ENCODE data around the gene KRT13.

The KRT13 gene

DNA sequence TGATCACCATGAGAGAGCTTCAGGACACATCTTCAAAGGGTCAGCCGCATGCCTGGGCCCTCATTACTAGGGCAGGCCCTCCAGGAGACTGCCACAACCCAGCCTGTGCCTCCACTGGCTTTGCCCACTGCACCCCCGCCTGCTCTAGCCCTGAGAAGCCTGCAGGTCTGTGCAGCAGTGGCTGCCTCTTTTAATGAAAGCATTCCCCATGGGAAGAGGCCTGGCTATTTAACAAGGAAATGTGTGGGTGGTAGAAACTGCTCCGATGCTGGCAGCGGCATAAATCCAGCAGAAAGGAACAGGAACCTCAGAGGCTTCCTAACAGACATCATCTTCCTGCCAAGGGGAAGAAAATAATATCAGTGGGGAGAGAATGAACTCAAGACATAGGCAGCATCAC lies 37.9 kb downstream of the KRT13 start:
- H3K4me3 ChIP-seq (ENCODE audit: low read depth, low read length) = no peak overlapping the region
- TF ChIP-seq, protein P1, sequence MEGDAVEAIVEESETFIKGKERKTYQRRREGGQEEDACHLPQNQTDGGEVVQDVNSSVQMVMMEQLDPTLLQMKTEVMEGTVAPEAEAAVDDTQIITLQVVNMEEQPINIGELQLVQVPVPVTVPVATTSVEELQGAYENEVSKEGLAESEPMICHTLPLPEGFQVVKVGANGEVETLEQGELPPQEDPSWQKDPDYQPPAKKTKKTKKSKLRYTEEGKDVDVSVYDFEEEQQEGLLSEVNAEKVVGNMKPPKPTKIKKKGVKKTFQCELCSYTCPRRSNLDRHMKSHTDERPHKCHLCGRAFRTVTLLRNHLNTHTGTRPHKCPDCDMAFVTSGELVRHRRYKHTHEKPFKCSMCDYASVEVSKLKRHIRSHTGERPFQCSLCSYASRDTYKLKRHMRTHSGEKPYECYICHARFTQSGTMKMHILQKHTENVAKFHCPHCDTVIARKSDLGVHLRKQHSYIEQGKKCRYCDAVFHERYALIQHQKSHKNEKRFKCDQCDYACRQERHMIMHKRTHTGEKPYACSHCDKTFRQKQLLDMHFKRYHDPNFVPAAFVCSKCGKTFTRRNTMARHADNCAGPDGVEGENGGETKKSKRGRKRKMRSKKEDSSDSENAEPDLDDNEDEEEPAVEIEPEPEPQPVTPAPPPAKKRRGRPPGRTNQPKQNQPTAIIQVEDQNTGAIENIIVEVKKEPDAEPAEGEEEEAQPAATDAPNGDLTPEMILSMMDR (IDR thresholded peaks at IDR 0.05; ENCODE audit: borderline replicate concordance, insufficient read depth, low read depth, low read length) = no peak

DNA sequence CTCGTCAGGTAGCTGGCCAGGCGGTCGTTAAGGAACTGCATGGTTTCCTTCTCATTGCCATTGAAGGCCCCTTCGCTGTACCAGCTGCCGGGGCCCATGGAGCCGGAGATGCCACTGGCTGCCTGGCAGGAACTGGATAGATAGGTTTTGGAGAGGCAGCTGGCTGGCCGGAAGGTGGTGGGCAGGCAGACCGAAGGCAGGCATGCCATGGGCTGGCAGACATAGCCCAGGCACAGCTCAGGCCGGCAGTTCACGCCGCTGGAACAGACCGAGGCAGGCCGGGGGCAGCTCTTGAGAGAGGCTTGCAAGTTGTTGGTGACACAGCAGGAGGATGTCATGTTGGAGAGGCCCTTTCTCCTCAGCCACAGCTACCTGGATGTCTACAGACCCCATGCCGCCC lies 38.4 kb downstream of the KRT13 start, which contains the start of gene KRT32:
Gene KRT32, minus strand, starts transcription at position 399 of the 400 bp plus-strand sequence. Its CDS starts 61 bp downstream, at position 338.
- TF ChIP-seq, protein P1 (IDR thresholded peaks at IDR 0.05; ENCODE audit: borderline replicate concordance, insufficient read depth, low read depth, low read length) = no peak
- no peak within 1 kb of the TSS for H3K4me3 ChIP-seq (ENCODE audit: low read depth, low read length)

DNA sequence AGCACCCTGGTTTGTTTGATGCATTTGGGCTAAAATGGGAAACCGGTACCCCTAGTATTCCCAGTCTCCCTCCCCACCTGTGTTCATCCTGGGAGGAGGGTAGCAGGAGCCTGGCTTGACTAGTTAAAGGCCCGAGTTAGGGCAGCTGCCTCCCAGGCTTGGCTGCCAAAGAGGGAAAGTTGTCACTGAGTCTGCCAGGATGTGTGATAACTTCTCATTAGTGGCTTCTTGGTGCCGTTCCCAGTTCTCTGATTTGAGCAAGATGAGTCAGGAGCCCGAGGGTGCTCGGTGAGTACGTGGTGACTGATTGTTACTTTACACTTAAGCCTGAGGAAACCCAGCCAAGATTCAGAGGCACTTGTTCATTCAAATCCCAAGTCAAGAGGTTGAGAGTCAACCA lies 40.7 kb downstream of the KRT13 start:
- TF ChIP-seq, protein P1 (IDR thresholded peaks at IDR 0.05; ENCODE audit: borderline replicate concordance, insufficient read depth, low read depth, low read length) = no peak
- H3K4me3 ChIP-seq (ENCODE audit: low read depth, low read length) = no peak overlapping the region

DNA sequence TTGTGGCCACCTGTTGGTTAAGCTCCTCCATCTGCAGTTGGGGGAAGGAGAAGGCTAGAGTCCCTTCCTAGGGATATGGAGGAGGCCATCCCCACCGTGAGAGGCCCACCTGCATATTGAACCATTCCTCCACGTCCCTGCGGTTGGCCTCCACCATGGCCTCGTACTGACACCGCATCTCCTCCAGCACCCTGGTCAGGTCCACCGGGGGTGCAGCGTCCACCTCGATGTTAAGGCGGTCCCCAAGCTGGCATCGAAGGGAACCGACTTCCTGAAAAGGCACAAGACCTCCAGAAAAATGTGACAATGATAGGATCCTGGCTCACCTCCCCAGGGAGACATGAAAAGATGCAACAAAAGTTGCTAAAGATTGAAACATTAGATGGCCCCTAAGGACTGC lies 41.2 kb downstream of the KRT13 start:
- no peak overlapping the region for H3K4me3 ChIP-seq (ENCODE audit: low read depth, low read length)
- TF ChIP-seq, protein P1 (IDR thresholded peaks at IDR 0.05; ENCODE audit: borderline replicate concordance, insufficient read depth, low read depth, low read length) = no peak

DNA sequence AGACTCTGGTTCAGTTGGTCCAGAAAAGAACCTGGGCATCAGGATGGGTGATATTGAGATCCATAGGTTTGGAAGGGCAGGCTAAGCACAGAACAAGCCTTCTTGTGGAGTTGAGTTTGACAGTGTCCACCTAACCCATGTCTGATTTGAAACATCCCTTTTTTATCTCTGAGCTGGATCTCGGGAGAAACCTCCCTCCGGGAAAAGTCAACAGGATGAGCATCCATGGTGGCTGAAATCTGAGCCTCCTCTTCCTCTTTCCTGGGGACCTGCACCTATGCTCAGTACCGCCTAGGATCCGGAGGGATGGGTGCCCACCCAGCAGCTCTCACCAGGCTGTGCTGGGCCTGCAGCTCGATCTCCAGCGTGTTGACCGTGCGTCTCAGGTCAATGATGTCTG lies 41.7 kb downstream of the KRT13 start:
- no peak overlapping the region for H3K4me3 ChIP-seq (ENCODE audit: low read depth, low read length)
- TF ChIP-seq, protein P1 (IDR thresholded peaks at IDR 0.05; ENCODE audit: borderline replicate concordance, insufficient read depth, low read depth, low read length) = no peak

DNA sequence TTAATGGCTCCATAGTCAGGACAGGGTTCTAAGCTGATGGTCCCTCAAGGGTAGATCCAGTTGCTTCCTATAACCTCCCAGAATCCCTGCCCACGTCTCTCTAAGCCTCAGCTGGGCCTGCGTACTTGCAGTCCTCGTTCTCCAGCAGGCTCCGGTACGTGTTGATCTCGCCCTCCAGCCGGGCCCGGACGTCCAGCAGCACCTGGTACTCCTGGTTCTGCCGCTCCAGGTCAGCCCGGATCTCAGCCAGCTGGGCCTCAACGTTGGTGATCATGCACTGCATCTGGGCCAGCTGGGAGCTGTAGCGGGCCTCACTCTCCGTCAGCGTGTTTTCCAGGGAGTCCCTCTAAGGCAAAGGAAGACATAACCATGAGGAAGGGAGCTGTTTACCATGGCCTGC lies 42.7 kb downstream of the KRT13 start:
- TF ChIP-seq, protein P1 (IDR thresholded peaks at IDR 0.05; ENCODE audit: borderline replicate concordance, insufficient read depth, low read depth, low read length) = no peak
- no peak overlapping the region for H3K4me3 ChIP-seq (ENCODE audit: low read depth, low read length)

DNA sequence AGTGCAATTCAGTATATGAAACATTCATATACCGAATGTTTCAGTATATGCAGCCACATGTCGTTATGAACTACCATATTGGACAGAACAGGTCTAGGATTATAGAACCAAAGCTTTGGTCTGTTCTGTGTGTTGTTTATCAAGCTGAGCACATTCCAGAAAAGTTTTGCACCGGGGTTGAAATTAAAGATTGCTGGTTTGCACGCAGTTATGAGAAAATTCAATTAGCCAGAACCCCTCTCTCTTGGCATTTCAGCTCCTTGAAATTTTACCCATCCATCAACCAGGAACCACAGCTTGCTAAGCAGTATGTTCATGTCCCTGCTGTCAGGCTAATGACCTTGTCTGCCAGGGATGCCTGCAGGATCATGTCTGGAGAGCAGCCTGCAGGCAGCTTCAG lies 47.7 kb downstream of the KRT13 start:
- TF ChIP-seq, protein P1 (IDR thresholded peaks at IDR 0.05; ENCODE audit: borderline replicate concordance, insufficient read depth, low read depth, low read length) = no peak
- H3K4me3 ChIP-seq (ENCODE audit: low read depth, low read length) = no peak overlapping the region

Measured in GM12875 (cell line).